Activated CD8-positive, alpha-beta memory T cell treated with anti-CD3 and anti-CD28 coated beads, Interleukin-2, amount 50 U/mL, for 24 hours (primary cell): Measurements from ENCODE around the gene SAMM50.

ENCODE experiments used
- DNase-seq: peaks from one replicate; pipeline ENCODE4 v3.0.0-alpha.2; 2020; ENCODE audit errors: extremely low read depth

The SAMM50 gene

GRCh38 chr22:43945632-43946383, 9.4 kb upstream of the SAMM50 start:
- DNase-seq = no peak

- DNase-seq = no peak
Observed at GRCh38 chr22:43946384-43946667, 8.9 kb upstream of the SAMM50 start.

- DNase-seq = no peak
Observed at GRCh38 chr22:43948836-43949406, 6.3 kb upstream of the SAMM50 start.

- no peak for DNase-seq
Observed at GRCh38 chr22:43951391-43951790, 3.9 kb upstream of the SAMM50 start.

- no peak for DNase-seq
Observed at GRCh38 chr22:43951966-43952365, 3.3 kb upstream of the SAMM50 start.

- no peak for DNase-seq
Observed at GRCh38 chr22:43953988-43954785, 1.1 kb upstream of the SAMM50 start.

GRCh38 chr22:43955883-43956782, 891 bp downstream of the SAMM50 start:
- DNase-seq = no peak

- DNase-seq = no peak
Observed at GRCh38 chr22:43956805-43957463, 1.7 kb downstream of the SAMM50 start.

GRCh38 chr22:43957871-43958270, 2.6 kb downstream of the SAMM50 start:
- DNase-seq = no peak

- no peak for DNase-seq
Observed at GRCh38 chr22:43964314-43964857, 9.1 kb downstream of the SAMM50 start.

- DNase-seq = no peak
Observed at GRCh38 chr22:43967069-43967468, 11.8 kb downstream of the SAMM50 start.

GRCh38 chr22:43968614-43969013, 13.4 kb downstream of the SAMM50 start:
- no peak for DNase-seq

- no peak for DNase-seq
Observed at GRCh38 chr22:43969021-43969878, 14.0 kb downstream of the SAMM50 start.

GRCh38 chr22:43969989-43970755, 14.9 kb downstream of the SAMM50 start:
- no peak for DNase-seq

GRCh38 chr22:43971112-43971511, 15.9 kb downstream of the SAMM50 start:
- DNase-seq = no peak

- DNase-seq = no peak
Observed at GRCh38 chr22:43972931-43973462, 17.8 kb downstream of the SAMM50 start.

GRCh38 chr22:43974028-43974545, 18.8 kb downstream of the SAMM50 start:
- no peak for DNase-seq

GRCh38 chr22:43975041-43975440, 19.8 kb downstream of the SAMM50 start:
- no peak for DNase-seq
